Stimulated activated CD8-positive, alpha-beta memory T cell treated with anti-CD3 and anti-CD28 coated beads, Interleukin-15, amount 100 ng/mL, for 24 hours (primary cell): ENCODE measurements around the gene MAN1A1.

Source experiments
- DNase-seq: peaks from one replicate; pipeline ENCODE4 v3.0.0-alpha.2; 2020; ENCODE audit warnings: low read depth

Gene MAN1A1

GRCh38 chr6:119346450-119346849 is 3.1 kb downstream of the MAN1A1 start:
- no peak for DNase-seq

- no peak for DNase-seq
These were observed 4.4 kb downstream of the MAN1A1 start for GRCh38 chr6:119345114-119345513.

- no peak for DNase-seq
These were observed 5.3 kb downstream of the MAN1A1 start for GRCh38 chr6:119344306-119344705.

GRCh38 chr6:119343573-119344146 is 5.9 kb downstream of the MAN1A1 start:
- DNase-seq: no peak

- DNase-seq: no peak
These were observed 6.4 kb downstream of the MAN1A1 start for GRCh38 chr6:119343167-119343566.

- DNase-seq: no peak
These were observed 7.1 kb downstream of the MAN1A1 start for GRCh38 chr6:119342430-119342829.

- no peak for DNase-seq
These were observed 8.6 kb downstream of the MAN1A1 start for GRCh38 chr6:119340796-119341487.

- DNase-seq: no peak
These were observed 9.6 kb downstream of the MAN1A1 start for GRCh38 chr6:119339941-119340456.

GRCh38 chr6:119337762-119338161 is 11.8 kb downstream of the MAN1A1 start:
- no peak for DNase-seq

GRCh38 chr6:119337252-119337651 is 12.3 kb downstream of the MAN1A1 start:
- DNase-seq: no peak

GRCh38 chr6:119334535-119335264 is 14.9 kb downstream of the MAN1A1 start:
- no peak for DNase-seq

- DNase-seq: no peak
These were observed 15.8 kb downstream of the MAN1A1 start for GRCh38 chr6:119333707-119334295.

GRCh38 chr6:119333063-119333609 is 16.4 kb downstream of the MAN1A1 start:
- DNase-seq: no peak

- no peak for DNase-seq
These were observed 17.8 kb downstream of the MAN1A1 start for GRCh38 chr6:119331663-119332286.

- no peak for DNase-seq
These were observed 18.9 kb downstream of the MAN1A1 start for GRCh38 chr6:119330520-119331113.

- no peak for DNase-seq
These were observed 19.8 kb downstream of the MAN1A1 start for GRCh38 chr6:119329794-119330180.

GRCh38 chr6:119328892-119329793 is 20.4 kb downstream of the MAN1A1 start:
- no peak for DNase-seq

GRCh38 chr6:119328254-119328653 is 21.3 kb downstream of the MAN1A1 start:
- no peak for DNase-seq

- DNase-seq: no peak
These were observed 21.8 kb downstream of the MAN1A1 start for GRCh38 chr6:119327810-119328209.

GRCh38 chr6:119326291-119327005 is 23.1 kb downstream of the MAN1A1 start:
- DNase-seq: no peak
